ENCODE measurements around the gene ZNF385A.

Gene ZNF385A

GRCh38 chr12:54415221-54415929 lies 30.8 kb upstream of the ZNF385A start:
- no peak for DNase-seq (ENCODE audit: low read depth)

DNA sequence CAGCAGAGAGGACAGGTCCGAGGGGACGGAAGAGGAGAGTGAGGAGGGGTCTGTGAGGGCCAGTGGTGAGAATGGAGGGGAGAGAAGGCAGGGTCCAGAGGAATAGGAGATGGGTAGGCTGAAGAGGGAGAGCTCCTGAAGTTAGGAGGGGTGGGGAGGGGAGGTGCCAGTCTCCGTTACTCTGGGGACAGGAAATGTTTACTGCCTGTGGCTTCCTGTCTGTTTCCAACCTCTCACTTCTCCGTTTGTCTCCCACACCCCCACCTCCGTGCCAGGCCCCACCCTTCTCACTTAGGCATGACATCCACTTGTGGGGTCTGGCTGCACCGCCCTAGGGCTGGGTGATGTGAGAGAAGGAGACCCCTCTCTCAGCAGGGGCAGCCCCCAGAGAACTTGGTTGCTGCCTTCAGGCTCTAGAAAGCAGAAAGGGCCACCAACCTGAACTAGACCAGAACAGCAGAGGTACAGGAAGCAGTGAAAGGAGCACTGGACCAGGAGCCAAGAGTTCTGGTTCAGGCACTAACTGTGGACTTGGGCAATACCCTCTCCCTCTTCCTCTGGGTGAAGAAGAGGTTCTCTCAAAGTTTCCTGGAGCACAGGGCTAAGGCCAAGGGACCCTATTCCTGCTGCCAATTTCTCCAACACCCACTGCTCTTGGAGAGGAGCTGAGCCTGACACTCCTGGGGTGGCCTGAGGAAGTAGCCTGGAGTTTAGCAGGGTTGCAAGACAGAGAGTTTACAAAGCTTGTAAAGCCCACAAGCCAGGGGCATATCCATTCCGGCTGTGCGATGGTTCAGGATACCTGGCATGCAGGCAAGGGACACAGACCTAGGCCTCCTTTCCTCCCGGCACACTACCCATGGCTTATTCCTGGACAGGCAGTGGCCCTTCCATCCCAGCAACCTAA lies 29.0 kb upstream of the ZNF385A start:
- no peak for DNase-seq (ENCODE audit: low read depth)

DNA sequence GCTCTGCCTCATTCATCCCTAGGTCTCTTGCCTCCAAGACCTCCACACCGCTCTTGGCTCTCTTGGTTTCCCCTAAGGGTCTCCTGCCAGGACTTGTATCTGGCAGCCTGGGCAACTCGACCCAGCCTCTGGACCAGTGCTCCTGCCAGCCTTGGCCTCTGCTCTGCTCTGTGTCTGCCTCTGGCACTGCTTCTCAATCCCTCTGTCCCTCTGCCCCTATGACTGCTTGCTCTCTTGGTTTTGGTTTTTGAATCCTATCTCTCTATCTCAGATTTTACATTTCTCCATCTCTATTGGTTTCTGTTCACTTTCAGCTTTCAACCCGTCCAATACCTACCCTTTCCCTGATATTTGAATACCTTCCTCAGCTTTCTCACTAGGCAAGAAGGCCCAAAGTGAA lies 28.3 kb upstream of the ZNF385A start:
- no peak for DNase-seq (ENCODE audit: low read depth)

DNA sequence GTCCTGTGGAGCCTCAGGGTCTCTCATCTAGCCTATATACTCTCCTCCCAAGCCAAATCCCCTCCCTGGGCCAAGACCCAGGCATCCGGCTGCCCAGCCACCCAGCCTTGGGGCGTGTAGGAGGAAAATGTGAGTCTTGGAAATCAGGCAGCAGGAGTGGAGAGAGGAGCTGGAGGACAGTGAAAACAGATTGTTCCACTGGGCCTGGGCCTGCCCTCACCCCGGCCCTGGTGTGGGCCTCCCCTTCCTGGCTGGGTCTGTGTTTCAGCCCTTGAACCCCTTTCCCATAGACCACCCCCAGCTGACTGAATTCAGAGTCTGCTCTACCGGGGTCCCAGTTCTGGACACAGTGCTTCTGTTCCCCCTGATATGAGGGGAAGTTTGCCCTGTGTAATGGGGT lies 27.8 kb upstream of the ZNF385A start:
- DNase-seq (ENCODE audit: low read depth) = no peak

- no peak for DNase-seq (ENCODE audit: low read depth)
Measured at GRCh38 chr12:54411391-54412241, 27.1 kb upstream of the ZNF385A start.

GRCh38 chr12:54409267-54409666 lies 24.7 kb upstream of the ZNF385A start:
- no peak for DNase-seq (ENCODE audit: low read depth)

GRCh38 chr12:54407183-54407905 lies 22.8 kb upstream of the ZNF385A start:
- DNase-seq (ENCODE audit: low read depth) = no peak

- DNase-seq (ENCODE audit: low read depth) = no peak
Measured at GRCh38 chr12:54405573-54405972, 21.0 kb upstream of the ZNF385A start.

DNA sequence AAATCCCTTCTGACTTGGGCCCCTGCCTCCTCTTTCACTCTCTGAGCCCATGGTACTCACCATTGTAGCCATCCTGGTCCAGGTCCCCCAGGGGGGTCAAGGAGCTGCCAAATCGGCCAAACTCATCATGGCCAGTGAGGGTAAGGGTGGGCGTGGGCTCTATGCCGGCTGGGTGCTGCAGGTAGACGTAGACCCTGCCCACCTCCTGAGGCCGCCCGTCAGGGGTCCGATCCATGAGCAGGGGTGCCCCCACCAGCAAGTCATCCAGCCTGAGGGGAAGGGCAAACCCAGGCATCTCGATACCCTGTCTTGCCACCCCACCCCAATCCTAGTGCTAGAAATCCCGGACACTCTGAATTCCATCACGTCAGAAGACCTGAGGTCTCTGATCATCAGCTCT lies 20.6 kb upstream of the ZNF385A start:
- no peak for DNase-seq (ENCODE audit: low read depth)

DNA sequence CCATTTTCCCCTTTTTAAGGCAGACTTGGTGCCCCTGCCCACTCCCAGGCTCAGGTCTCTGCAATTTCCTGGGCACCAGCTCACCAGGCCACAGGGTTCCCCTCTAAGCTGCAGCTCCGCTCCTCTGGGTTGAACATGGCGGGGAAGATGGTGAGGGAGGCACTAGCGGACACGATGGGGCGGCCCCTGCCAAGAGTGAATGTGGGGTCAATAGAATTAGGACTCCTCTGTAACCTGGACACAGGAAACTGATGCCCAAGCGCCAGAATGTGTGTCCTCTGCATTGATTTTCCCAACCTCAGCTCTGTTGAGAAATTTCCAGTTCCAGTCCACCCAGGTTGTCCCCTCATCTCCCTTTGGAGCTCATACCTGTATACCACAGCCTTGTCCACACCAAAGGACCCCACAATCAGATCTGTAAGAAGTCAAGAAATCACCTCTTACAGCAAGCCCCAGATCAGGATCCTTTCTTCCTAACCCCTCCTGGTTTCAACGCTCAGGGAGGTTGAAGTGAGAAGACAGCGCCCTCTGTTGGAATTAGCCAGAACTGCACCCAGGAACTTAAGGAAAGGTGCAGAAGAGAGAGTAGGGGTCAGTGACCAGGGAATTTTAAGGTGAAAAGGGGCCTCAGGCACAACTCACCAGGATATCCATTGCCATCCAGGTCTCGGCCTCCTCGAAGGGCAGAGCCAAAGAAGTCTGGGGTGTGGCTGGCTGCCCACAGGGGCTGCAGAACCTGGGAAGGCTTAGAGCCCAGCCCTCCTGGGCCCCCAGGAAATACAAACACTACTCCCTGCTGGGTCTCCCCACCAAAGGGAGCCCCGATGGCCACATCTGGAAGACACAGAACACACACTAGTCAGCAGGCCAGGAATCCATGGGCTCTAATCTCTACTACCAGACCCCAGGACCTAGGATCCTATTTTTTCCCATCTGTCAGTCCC lies 19.8 kb upstream of the ZNF385A start:
- peak; percentile 41 for DNase-seq (ENCODE audit: low read depth)

- no peak for DNase-seq (ENCODE audit: low read depth)
Measured at GRCh38 chr12:54401119-54401518, 16.6 kb upstream of the ZNF385A start.

DNA sequence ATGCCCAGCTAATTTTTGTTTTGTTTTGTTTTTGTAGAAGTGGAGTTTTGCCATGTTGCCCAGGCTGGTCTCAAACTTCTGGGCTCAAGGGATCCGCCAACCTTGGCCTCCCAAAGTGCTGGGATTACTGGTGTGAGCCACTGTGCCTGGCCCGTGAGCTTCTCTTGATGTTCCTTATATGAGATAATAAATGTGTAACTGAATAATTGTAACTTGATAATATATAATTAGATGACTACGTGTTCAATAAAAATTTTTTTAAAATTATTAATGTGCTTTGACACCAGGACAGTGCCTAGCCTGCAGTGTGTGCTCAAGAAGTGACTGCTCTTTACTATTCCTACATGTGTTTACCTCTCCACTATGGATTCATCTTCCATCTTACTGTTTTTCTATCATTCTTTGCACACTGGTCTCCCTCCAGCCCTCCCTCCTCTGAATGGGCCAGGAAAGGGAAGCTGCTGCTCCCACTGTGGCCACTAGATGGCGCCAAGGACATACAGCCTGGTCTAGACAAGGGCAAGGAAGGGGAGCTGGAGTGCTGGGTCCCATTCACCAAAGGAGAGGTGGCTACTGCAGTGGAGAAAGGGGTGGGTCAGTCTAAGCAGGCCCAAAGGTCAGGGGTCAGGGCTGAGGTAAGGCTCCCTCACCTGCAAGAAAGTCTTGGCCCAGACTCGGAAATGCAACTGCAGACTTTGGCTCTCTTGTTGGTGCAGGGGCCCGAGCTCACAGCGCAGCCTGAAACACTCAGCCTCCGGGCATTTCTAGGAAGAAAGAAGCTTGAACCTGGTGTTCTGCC lies 14.7 kb upstream of the ZNF385A start:
- DNase-seq (ENCODE audit: low read depth) = peak; percentile 76

DNA sequence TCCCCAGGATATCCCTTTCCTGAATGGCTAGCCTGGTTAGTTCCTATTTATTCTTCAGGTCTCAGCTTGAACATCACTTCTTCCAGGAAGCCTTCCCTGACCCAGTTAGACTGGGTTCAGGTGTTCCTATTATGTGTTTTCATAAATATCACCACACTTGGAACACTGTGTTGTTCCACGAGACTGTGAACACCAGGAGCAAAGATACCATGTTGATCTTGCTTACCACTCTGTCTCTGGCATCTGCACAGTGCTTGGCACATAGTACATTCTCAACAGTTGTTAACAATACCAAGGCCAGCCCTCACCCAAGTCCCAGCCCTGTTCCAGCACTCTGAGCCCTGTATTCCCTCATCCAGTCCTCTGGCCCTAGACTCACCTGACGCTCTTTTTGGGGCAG lies 13.7 kb upstream of the ZNF385A start:
- no peak for DNase-seq (ENCODE audit: low read depth)

DNA sequence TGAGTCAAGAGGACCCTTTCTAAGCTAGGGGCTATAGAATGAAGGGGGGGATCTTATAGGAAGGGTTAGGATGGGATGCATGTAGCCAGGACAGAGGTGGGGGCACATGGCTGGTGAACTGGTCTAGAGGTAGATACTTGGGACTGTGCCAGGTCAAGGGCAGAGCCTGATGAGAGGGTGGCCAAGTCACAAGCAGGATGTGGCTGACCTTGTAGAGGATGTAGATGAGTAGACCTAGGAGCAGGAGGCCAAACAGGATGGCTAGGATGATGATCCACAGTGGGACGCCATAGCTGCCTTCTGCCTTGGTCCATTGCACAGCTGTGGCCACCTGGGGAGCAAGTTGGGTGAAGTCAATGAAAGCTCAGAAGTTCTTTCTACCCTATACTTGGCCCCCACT lies 12.6 kb upstream of the ZNF385A start:
- no peak for DNase-seq (ENCODE audit: low read depth)

GRCh38 chr12:54395545-54395944 lies 11.0 kb upstream of the ZNF385A start:
- DNase-seq (ENCODE audit: low read depth) = no peak

DNA sequence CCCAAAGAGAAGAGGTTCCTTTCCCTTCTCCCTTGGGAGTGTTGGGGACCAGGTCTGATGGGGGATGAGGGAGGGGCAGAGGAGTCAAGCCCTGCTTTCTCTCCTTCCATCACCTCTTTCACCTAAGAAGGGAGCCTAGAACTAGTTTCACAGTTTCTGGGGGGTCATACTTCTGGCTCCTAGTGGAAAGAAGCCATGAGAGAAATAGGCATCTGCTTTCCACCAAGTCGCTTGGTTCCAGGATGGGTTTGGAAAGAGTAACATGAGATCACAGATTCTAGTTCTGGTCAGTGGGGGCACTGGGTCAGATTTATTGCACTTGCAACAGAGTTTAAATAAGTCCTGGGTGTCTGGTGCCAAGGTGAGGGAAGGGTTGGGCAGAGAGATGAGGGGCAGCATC lies 10.5 kb upstream of the ZNF385A start:
- no peak for DNase-seq (ENCODE audit: low read depth)

GRCh38 chr12:54394281-54394719 lies 9.8 kb upstream of the ZNF385A start:
- DNase-seq (ENCODE audit: low read depth) = no peak

- DNase-seq (ENCODE audit: low read depth) = no peak
Measured at GRCh38 chr12:54393743-54394142, 9.2 kb upstream of the ZNF385A start.

- DNase-seq (ENCODE audit: low read depth) = no peak
Measured at GRCh38 chr12:54393207-54393609, 8.7 kb upstream of the ZNF385A start.
